MM.1S (cell line): ENCODE measurements around the gene CPB2.

Source experiments
- CTCF ChIP-seq: fragments of 300-600 bp; sonication (generic); IDR thresholded peaks from 2 replicates; pipeline ENCODE4 v1.5.1; 2016; ENCODE audit warnings: antibody characterized with exemption, low read length, mixed read lengths
- EZH2 ChIP-seq: fragments of 300-600 bp; sonication (generic); optimal IDR thresholded peaks from 2 replicates; pipeline ENCODE3; 2017; ENCODE audit warnings: low read depth, mild to moderate bottlenecking, antibody characterized with exemption, low read length, mixed read lengths

- TF ChIP-seq CTCF (no peak), EZH2 (no peak)
These were observed 18.4 kb downstream of the CPB2 start for GRCh38 chr13:46086421-46086922.
